ENCODE measurements around the gene MRPS10.
A peak's percentile ranks its signal among the peaks of the same experiment; 100 is the strongest.

Gene MRPS10

GRCh38 chr6:42217519-42218367 lies at the start of gene MRPS10:
Gene MRPS10, minus strand, starts transcription at chr6:42217861. Its CDS starts 12 bp downstream, at chr6:42217849.
- peak; percentile 98 for DNase-seq

GRCh38 chr6:42266538-42266937 lies 48.9 kb upstream of the MRPS10 start:
- DNase-seq: no peak

GRCh38 chr6:42264852-42265390 lies 47.3 kb upstream of the MRPS10 start:
- DNase-seq: no peak

- DNase-seq: no peak
These were observed 46.6 kb upstream of the MRPS10 start for GRCh38 chr6:42264162-42264851.

- no peak for DNase-seq
These were observed 45.6 kb upstream of the MRPS10 start for GRCh38 chr6:42263165-42263728.

GRCh38 chr6:42260972-42261371 lies 43.3 kb upstream of the MRPS10 start:
- DNase-seq: peak; percentile 62

- peak; percentile 42 for DNase-seq
These were observed 42.8 kb upstream of the MRPS10 start for GRCh38 chr6:42260396-42260888.

- DNase-seq: peak; percentile 33
These were observed 42.3 kb upstream of the MRPS10 start for GRCh38 chr6:42259841-42260395.

GRCh38 chr6:42259286-42259685 lies 41.6 kb upstream of the MRPS10 start:
- no peak for DNase-seq

- DNase-seq: peak; percentile 42
These were observed 40.0 kb upstream of the MRPS10 start for GRCh38 chr6:42257614-42258013.

- DNase-seq: no peak
These were observed 39.4 kb upstream of the MRPS10 start for GRCh38 chr6:42257063-42257462.

- DNase-seq: no peak
These were observed 37.4 kb upstream of the MRPS10 start for GRCh38 chr6:42255050-42255449.

GRCh38 chr6:42254505-42254904 lies 36.8 kb upstream of the MRPS10 start:
- no peak for DNase-seq

- peak; percentile 55 for DNase-seq
These were observed 34.4 kb upstream of the MRPS10 start for GRCh38 chr6:42251911-42252637.

GRCh38 chr6:42251500-42251899 lies 33.8 kb upstream of the MRPS10 start:
- peak; percentile 20 for DNase-seq

GRCh38 chr6:42250274-42250931 lies 32.7 kb upstream of the MRPS10 start:
- peak; percentile 88 for DNase-seq

GRCh38 chr6:42249279-42249678 lies 31.6 kb upstream of the MRPS10 start:
- no peak for DNase-seq

GRCh38 chr6:42243046-42243445 lies 25.4 kb upstream of the MRPS10 start:
- no peak for DNase-seq

- DNase-seq: peak; percentile 40
These were observed 24.3 kb upstream of the MRPS10 start for GRCh38 chr6:42241915-42242314.

GRCh38 chr6:42239736-42240375 lies 22.2 kb upstream of the MRPS10 start:
- DNase-seq: no peak

- peak; percentile 66 for DNase-seq
These were observed 21.7 kb upstream of the MRPS10 start for GRCh38 chr6:42239333-42239732.
